D721Med (cell line): Measurements from ENCODE around the gene TENM4.

Experiments used
- DNase-seq: peaks from one replicate; pipeline ENCODE4 v3.0.0; 2011; ENCODE audit warnings: low spot score; ENCODE audit not compliant: insufficient read length
- FAIRE-seq: peaks from 2 replicates; lab custom pipeline; 2011; peaks lifted over from hg19 to GRCh38; lab: Jason Lieb, UNC
- CTCF ChIP-seq: IDR thresholded peaks from 2 replicates; pipeline ENCODE4 v1.5.1; 2012; ENCODE audit warnings: mild to moderate bottlenecking, control low read depth; ENCODE audit not compliant: insufficient read depth; ENCODE audit errors: missing control alignments

The TENM4 gene

GRCh38 chr11:78789375-78789774 lies 651.5 kb downstream of the TENM4 start:
- no peak for TF ChIP-seq CTCF
- DNase-seq (no peak), FAIRE-seq (no peak)

GRCh38 chr11:78788533-78788932 lies 652.3 kb downstream of the TENM4 start:
- TF ChIP-seq CTCF, result no peak
- FAIRE-seq (no peak), DNase-seq (no peak)

GRCh38 chr11:78787696-78788095 lies 653.1 kb downstream of the TENM4 start:
- FAIRE-seq (no peak), DNase-seq (no peak)
- no peak for TF ChIP-seq CTCF

- FAIRE-seq (no peak), DNase-seq (no peak)
- TF ChIP-seq CTCF, result no peak
Measured at GRCh38 chr11:78786746-78787145, 654.1 kb downstream of the TENM4 start.

GRCh38 chr11:78786086-78786485 lies 654.7 kb downstream of the TENM4 start:
- no peak for TF ChIP-seq CTCF
- no peak for DNase-seq
- FAIRE-seq, result no peak

- no peak for FAIRE-seq
- TF ChIP-seq CTCF, result no peak
Measured at GRCh38 chr11:78784321-78785061, 656.3 kb downstream of the TENM4 start.

GRCh38 chr11:78783846-78784245 lies 657.0 kb downstream of the TENM4 start:
- no peak for FAIRE-seq
- no peak for TF ChIP-seq CTCF

More at GRCh38 chr11:78784321-78785061, 656.3 kb downstream of the TENM4 start:
- no peak for DNase-seq

More at GRCh38 chr11:78783846-78784245, 657.0 kb downstream of the TENM4 start:
- DNase-seq, result no peak
